Nephron (organoid): ENCODE data around the gene NSUN6.

Source experiments
- H3K27ac Mint-ChIP-seq, 3 experiments: 2 replicates each; pipeline ENCODE4 v1.8.0; 2020; ENCODE audit warnings: mixed read lengths in 3 of 3, mild to moderate bottlenecking in 2 of 3, moderate library complexity in 1 of 3
- H3K27me3 Mint-ChIP-seq: 2 replicates; pipeline ENCODE4 v1.8.0; 2021; ENCODE audit warnings: low read depth, mild to moderate bottlenecking, moderate library complexity, mixed read lengths
- H3K36me3 Mint-ChIP-seq: 2 replicates; pipeline ENCODE4 v1.8.0; 2020; ENCODE audit warnings: low read depth, mixed read lengths
- H3K4me1 Mint-ChIP-seq: 2 replicates; pipeline ENCODE4 v1.8.0; 2020; ENCODE audit warnings: mixed read lengths
- H3K4me3 Mint-ChIP-seq, 3 experiments: 2 replicates each; pipeline ENCODE4 v1.8.0; 2020; ENCODE audit warnings: mild to moderate bottlenecking in 3 of 3, mixed read lengths in 3 of 3, moderate library complexity in 2 of 3
- H3K9me3 Mint-ChIP-seq: 2 replicates; pipeline ENCODE4 v1.8.0; 2020; ENCODE audit warnings: mixed read lengths
- TF ChIP-seq, protein P1 (sequence below), 3 experiments: fragments of 200-600 bp; sonication (generic); IDR thresholded peaks; one replicate each; pipeline ENCODE4 v1.5.0; 2021; ENCODE audit warnings: antibody characterized with exemption in 3 of 3; ENCODE audit not compliant: unreplicated experiment in 3 of 3

NSUN6 gene

DNA sequence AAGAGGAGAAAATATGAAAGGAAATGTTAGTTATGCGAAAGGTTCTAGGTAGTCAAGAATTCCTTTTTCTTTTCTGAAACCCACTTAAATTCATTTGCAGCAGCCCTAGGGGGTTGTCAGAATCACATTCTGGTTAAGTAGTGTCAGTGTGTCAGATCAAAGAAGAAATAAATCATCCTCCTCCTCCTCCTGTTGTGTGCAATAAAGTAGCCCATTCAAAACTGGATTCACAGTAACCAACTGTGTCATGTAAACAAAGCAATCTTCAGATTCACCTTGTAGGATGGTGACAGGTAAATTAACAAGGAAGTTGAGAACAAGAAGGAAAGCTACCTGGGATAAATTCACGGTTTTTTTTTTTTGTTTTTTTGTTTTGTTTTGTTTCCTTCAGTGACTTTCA is 127.5 kb downstream of the NSUN6 start:
- Mint-ChIP-seq H3K27me3 (no peaks in the 10 kb centered on the region), H3K4me1 (peaks cover 12% of the 10 kb centered on the region), H3K36me3 (no peaks in the 10 kb centered on the region), H3K9me3 (no peaks in the 10 kb centered on the region), H3K27ac (no peak overlapping the region), H3K4me3 (no peak overlapping the region)
- TF ChIP-seq, protein P1, sequence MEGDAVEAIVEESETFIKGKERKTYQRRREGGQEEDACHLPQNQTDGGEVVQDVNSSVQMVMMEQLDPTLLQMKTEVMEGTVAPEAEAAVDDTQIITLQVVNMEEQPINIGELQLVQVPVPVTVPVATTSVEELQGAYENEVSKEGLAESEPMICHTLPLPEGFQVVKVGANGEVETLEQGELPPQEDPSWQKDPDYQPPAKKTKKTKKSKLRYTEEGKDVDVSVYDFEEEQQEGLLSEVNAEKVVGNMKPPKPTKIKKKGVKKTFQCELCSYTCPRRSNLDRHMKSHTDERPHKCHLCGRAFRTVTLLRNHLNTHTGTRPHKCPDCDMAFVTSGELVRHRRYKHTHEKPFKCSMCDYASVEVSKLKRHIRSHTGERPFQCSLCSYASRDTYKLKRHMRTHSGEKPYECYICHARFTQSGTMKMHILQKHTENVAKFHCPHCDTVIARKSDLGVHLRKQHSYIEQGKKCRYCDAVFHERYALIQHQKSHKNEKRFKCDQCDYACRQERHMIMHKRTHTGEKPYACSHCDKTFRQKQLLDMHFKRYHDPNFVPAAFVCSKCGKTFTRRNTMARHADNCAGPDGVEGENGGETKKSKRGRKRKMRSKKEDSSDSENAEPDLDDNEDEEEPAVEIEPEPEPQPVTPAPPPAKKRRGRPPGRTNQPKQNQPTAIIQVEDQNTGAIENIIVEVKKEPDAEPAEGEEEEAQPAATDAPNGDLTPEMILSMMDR (IDR thresholded peaks at IDR 0.05; ENCODE audit: unreplicated experiment in 3 of 3): no peak

DNA sequence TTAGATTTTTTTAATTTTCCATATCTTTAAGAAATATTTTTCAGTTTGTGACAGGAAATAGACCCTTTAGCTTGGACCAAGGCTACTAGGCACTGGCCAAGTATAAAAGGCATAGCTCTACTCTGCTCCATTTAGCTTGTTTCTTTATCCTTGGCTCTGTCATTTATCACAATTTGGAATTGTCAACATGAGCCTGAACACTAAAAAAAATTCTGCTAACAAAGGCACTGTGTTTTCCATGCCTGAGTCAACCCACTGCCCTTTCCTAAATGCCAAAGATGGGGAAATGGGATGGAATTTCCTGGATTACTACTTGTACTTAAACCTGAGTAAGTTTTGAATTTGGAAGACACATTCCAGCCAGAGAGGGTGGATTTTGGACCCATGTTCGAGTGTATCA is 128.4 kb downstream of the NSUN6 start:
- H3K27ac Mint-ChIP-seq: no peak overlapping the region
- peaks cover 7% of the 10 kb centered on the region for H3K4me1 Mint-ChIP-seq
- TF ChIP-seq, protein P1 (IDR thresholded peaks at IDR 0.05; ENCODE audit: unreplicated experiment in 3 of 3): no peak
- H3K36me3 Mint-ChIP-seq: no peaks in the 10 kb centered on the region
- no peaks in the 10 kb centered on the region for H3K27me3 Mint-ChIP-seq
- no peak overlapping the region for H3K4me3 Mint-ChIP-seq
- no peaks in the 10 kb centered on the region for H3K9me3 Mint-ChIP-seq

DNA sequence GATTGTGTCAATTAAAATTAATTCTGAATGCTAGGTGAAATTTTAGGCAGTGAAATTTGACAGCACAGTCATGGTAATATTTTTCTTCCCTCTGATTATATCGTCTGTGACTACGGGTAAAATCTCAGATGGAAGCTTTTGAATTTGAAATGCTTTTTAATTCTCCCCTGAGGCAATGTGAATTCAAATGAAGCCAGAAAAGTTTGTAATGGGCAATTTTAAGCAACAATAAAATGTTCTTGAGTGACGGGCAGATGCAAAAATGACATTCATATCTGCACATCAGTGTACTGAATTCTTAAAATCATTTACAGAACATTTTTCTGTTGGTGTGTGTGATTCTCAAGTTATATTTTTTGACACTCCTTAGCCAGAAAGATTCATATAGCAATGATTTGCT is 134.5 kb downstream of the NSUN6 start:
- no peaks in the 10 kb centered on the region for H3K27me3 Mint-ChIP-seq
- H3K4me3 Mint-ChIP-seq: no peak overlapping the region
- H3K4me1 Mint-ChIP-seq: no peaks in the 10 kb centered on the region
- no peaks in the 10 kb centered on the region for H3K9me3 Mint-ChIP-seq
- peaks cover 4% of the 10 kb centered on the region for H3K36me3 Mint-ChIP-seq
- TF ChIP-seq, protein P1 (IDR thresholded peaks at IDR 0.05; ENCODE audit: unreplicated experiment in 3 of 3): no peak
- H3K27ac Mint-ChIP-seq: no peak overlapping the region

DNA sequence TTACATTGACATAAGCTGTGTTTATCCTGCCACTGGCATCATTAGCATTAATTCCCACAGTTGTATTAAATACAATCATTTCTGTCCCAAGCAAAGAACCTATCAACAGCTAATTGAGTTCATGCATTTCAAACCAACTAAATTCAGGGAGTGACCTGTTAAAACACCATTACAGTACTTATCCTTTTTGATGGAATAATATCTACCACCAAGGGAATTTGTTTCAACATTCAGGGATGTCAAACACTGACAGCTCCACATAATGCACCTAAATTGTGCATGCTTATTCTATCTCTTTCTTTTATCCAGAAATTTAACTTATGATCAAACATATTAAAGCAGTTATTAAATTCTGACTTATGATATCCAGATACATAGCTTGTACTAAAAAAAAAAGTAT is 136.8 kb downstream of the NSUN6 start:
- H3K36me3 Mint-ChIP-seq: peaks cover 4% of the 10 kb centered on the region
- H3K27ac Mint-ChIP-seq: no peak overlapping the region
- no peaks in the 10 kb centered on the region for H3K9me3 Mint-ChIP-seq

DNA sequence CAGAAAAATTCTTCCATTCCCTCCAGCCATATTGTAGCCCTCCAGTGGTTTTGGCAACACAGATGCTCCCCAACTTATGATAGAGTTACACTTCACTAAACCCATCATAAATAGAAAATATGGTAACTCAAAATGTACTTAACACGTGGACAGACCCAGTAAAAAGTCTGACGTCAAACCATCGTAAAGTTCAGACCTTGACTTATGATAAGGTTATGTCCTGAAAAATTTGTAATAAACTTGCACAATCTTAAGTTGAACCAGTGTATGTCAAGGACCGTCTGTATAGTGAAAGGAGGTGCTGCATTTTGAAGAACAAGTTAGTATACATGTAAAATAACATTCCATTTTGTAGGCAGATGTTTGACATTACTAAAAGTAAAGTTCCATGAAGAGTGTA is 142.8 kb downstream of the NSUN6 start:
- H3K4me1 Mint-ChIP-seq: no peaks in the 10 kb centered on the region
- no peaks in the 10 kb centered on the region for H3K9me3 Mint-ChIP-seq
- peaks cover 4% of the 10 kb centered on the region for H3K36me3 Mint-ChIP-seq
- no peak overlapping the region for H3K27ac Mint-ChIP-seq
- TF ChIP-seq, protein P1 (IDR thresholded peaks at IDR 0.05; ENCODE audit: unreplicated experiment in 3 of 3): no peak
- H3K4me3 Mint-ChIP-seq: no peak overlapping the region
- H3K27me3 Mint-ChIP-seq: no peaks in the 10 kb centered on the region

More for the DNA sequence above, 136.8 kb downstream of the NSUN6 start:
- Mint-ChIP-seq H3K4me3 (no peak overlapping the region), H3K27me3 (no peaks in the 10 kb centered on the region), H3K4me1 (no peaks in the 10 kb centered on the region)
- TF ChIP-seq, protein P1 (IDR thresholded peaks at IDR 0.05; ENCODE audit: unreplicated experiment in 3 of 3): no peak

DNA sequence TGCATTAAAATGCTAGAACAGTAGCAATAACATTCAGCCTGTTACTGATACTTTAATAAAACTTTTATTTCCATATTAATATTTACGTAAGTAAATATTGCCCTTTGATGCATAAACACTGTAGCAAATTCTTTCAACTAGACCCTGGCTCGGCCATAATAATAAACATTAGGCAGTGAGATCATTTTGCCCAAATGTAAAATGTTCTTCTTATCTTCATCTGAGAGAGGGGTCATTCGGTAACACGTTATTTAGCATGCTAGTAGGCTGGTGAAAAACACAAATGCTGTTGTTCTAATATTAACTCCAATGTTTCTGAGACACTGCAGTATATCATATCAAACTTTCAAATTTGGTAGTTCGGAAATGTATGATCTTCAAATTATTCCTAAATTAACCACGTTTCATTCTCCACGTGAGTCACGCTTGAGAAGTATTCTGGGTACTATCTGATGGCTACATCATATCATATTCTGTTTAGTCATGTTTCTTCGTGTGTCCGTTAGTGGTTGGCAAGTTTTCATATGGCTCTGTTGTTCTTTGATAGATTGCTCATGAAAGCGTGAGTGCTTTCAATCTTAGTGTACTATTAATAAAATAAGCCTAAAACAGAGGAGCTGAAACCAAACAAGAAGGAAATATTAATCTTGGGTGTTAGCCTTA is 145.8 kb downstream of the NSUN6 start:
- H3K27ac Mint-ChIP-seq: no peak overlapping the region

More for the DNA sequence above, 145.8 kb downstream of the NSUN6 start:
- no peak overlapping the region for H3K4me3 Mint-ChIP-seq
- H3K27me3 Mint-ChIP-seq: no peaks in the 10 kb centered on the region
- no peaks in the 10 kb centered on the region for H3K4me1 Mint-ChIP-seq
- H3K36me3 Mint-ChIP-seq: no peaks in the 10 kb centered on the region
- TF ChIP-seq, protein P1 (IDR thresholded peaks at IDR 0.05; ENCODE audit: unreplicated experiment in 3 of 3): no peak
- no peaks in the 10 kb centered on the region for H3K9me3 Mint-ChIP-seq
